Mesendoderm (in vitro differentiated cells): ENCODE measurements around the gene TSSC4.
A peak's percentile ranks its signal among the peaks of the same experiment; 100 is the strongest.

Experiments used
- DNase-seq: peaks from one replicate; pipeline ENCODE4 v3.0.0; 2013
- H2AK5ac ChIP-seq: 2 replicates; pipeline ENCODE4 v1.6.1; 2013; ENCODE audit warnings: low read length, inconsistent platforms
- H2BK120ac ChIP-seq: 2 replicates; pipeline ENCODE4 v1.6.1; 2013; ENCODE audit warnings: low read depth, mild to moderate bottlenecking, low read length, moderate library complexity, mixed read lengths
- H2BK15ac ChIP-seq: replicated peaks from 2 replicates; pipeline ENCODE4 v1.6.1; 2013; ENCODE audit warnings: low read depth, mild to moderate bottlenecking, moderate library complexity
- H2BK5ac ChIP-seq: 2 replicates; pipeline ENCODE4 v1.6.1; 2013; ENCODE audit warnings: low read length, inconsistent platforms
- H3K18ac ChIP-seq: 2 replicates; pipeline ENCODE4 v1.6.1; 2013; ENCODE audit warnings: mild to moderate bottlenecking, low read length, mixed read lengths
- H3K23ac ChIP-seq: one replicate; pipeline ENCODE4 v1.6.1; 2013; ENCODE audit warnings: low read length
- H3K27ac ChIP-seq: 2 replicates; pipeline ENCODE4 v1.5.1; 2013; ENCODE audit warnings: low read depth, mild to moderate bottlenecking, inconsistent platforms, low read length, moderate library complexity
- H3K27me3 ChIP-seq: 2 replicates; pipeline ENCODE4 v1.6.1; 2013; ENCODE audit warnings: low read length, control low read depth, mild to moderate bottlenecking, inconsistent platforms; ENCODE audit not compliant: insufficient read depth, poor library complexity
- H3K36me3 ChIP-seq: 2 replicates; pipeline ENCODE4 v1.6.1; 2013; ENCODE audit warnings: low read length, inconsistent platforms; ENCODE audit not compliant: control insufficient read depth, insufficient read depth
- H3K4ac ChIP-seq: one replicate; pipeline ENCODE4 v1.6.1; 2013; ENCODE audit warnings: low read depth, mild to moderate bottlenecking, low read length, moderate library complexity
- H3K4me1 ChIP-seq: 2 replicates; pipeline ENCODE4 v1.6.1; 2013; ENCODE audit warnings: low read depth, low read length, inconsistent platforms; ENCODE audit not compliant: control insufficient read depth
- H3K4me2 ChIP-seq: 2 replicates; pipeline ENCODE4 v1.6.1; 2013; ENCODE audit warnings: low read length
- H3K4me3 ChIP-seq: 2 replicates; pipeline ENCODE4 v1.5.1; 2013; ENCODE audit warnings: mild to moderate bottlenecking, low read length
- H3K56ac ChIP-seq: one replicate; pipeline ENCODE4 v1.6.1; 2013; ENCODE audit warnings: low read length
- H3K79me1 ChIP-seq: 2 replicates; pipeline ENCODE4 v1.6.1; 2013; ENCODE audit warnings: low read length, inconsistent platforms
- H3K79me2 ChIP-seq: 2 replicates; pipeline ENCODE4 v1.6.1; 2013; ENCODE audit warnings: mild to moderate bottlenecking, low read length; ENCODE audit not compliant: control insufficient read depth, insufficient read depth
- H3K9ac ChIP-seq: 2 replicates; pipeline ENCODE4 v1.6.1; 2013; ENCODE audit warnings: low read length, inconsistent platforms
- H4K5ac ChIP-seq: one replicate; pipeline ENCODE4 v1.6.1; 2013; ENCODE audit warnings: low read length
- H4K8ac ChIP-seq: one replicate; pipeline ENCODE4 v1.6.1; 2013; ENCODE audit warnings: low read depth, mild to moderate bottlenecking, control low read depth, low read length, moderate library complexity
- WGBS: extraction: QIAGEN DNeasy Blood & Tissue Kit; methylation state at CpG from one replicate; pipeline ENCODE4 v1.1.7; 2013; ENCODE audit warnings: low lambda C conversion rate, missing lambda C conversion rate; ENCODE audit not compliant: insufficient coverage; ENCODE audit errors: extremely low coverage; 5-methylcytosine and 5-hydroxymethylcytosine counted together

TSSC4 gene

GRCh38 chr11:2381494-2382128 lies 18.9 kb upstream of the TSSC4 start:
- WGBS = no CpG with 5 or more reads among the region's 11 CpGs
- no peak overlapping the region for H2AK5ac ChIP-seq
- H3K4me1 ChIP-seq = peaks cover 2% of the 10 kb centered on the region
- no peak overlapping the region for H3K18ac ChIP-seq
- no peak overlapping the region for H3K4me3 ChIP-seq
- H3K27me3 ChIP-seq = no peaks in the 10 kb centered on the region
- H2BK15ac ChIP-seq = no peak overlapping the region
- no peak overlapping the region for H3K4me2 ChIP-seq
- no peak overlapping the region for H2BK5ac ChIP-seq
- H3K23ac ChIP-seq = no peak overlapping the region
- no peak overlapping the region for H3K9ac ChIP-seq
- no peak overlapping the region for H3K56ac ChIP-seq
- H3K27ac ChIP-seq = no peak overlapping the region
- H3K36me3 ChIP-seq = no peaks in the 10 kb centered on the region
- no peak overlapping the region for H2BK120ac ChIP-seq
- peaks cover 83% of the 10 kb centered on the region for H3K79me2 ChIP-seq
- H4K8ac ChIP-seq = no peak overlapping the region
- no peak overlapping the region for H4K5ac ChIP-seq
- no peak overlapping the region for H3K4ac ChIP-seq
- no peak for DNase-seq
- H3K79me1 ChIP-seq = peaks cover 26% of the 10 kb centered on the region

GRCh38 chr11:2382129-2382517 lies 18.4 kb upstream of the TSSC4 start:
- H3K4me2 ChIP-seq = no peak overlapping the region
- H3K4me3 ChIP-seq = no peak overlapping the region
- DNase-seq = no peak
- WGBS = no CpG with 5 or more reads among the region's 11 CpGs
- H2BK15ac ChIP-seq = no peak overlapping the region
- H3K4ac ChIP-seq = no peak overlapping the region
- H3K18ac ChIP-seq = no peak overlapping the region
- no peaks in the 10 kb centered on the region for H3K27me3 ChIP-seq
- peaks cover 88% of the 10 kb centered on the region for H3K79me2 ChIP-seq
- H3K4me1 ChIP-seq = peaks cover 2% of the 10 kb centered on the region
- H2BK5ac ChIP-seq = no peak overlapping the region
- no peak overlapping the region for H2AK5ac ChIP-seq
- H4K8ac ChIP-seq = no peak overlapping the region
- H3K36me3 ChIP-seq = no peaks in the 10 kb centered on the region
- no peak overlapping the region for H3K9ac ChIP-seq
- no peak overlapping the region for H3K27ac ChIP-seq
- no peak overlapping the region for H4K5ac ChIP-seq
- H3K56ac ChIP-seq = no peak overlapping the region
- H3K23ac ChIP-seq = no peak overlapping the region
- H2BK120ac ChIP-seq = no peak overlapping the region
- peaks cover 28% of the 10 kb centered on the region for H3K79me1 ChIP-seq

GRCh38 chr11:2382936-2383851 lies 17.4 kb upstream of the TSSC4 start:
- Histone ChIP-seq H4K8ac (no peak overlapping the region), H3K4me1 (peaks cover 2% of the 10 kb centered on the region), H2BK5ac (no peak overlapping the region), H3K9ac (no peak overlapping the region), H3K56ac (no peak overlapping the region), H3K23ac (no peak overlapping the region), H3K36me3 (no peaks in the 10 kb centered on the region), H2BK15ac (no peak overlapping the region), H3K4ac (no peak overlapping the region), H3K79me2 (peaks cover 93% of the 10 kb centered on the region), H3K4me3 (no peak overlapping the region), H3K79me1 (peaks cover 28% of the 10 kb centered on the region), H3K4me2 (no peak overlapping the region), H2AK5ac (no peak overlapping the region), H4K5ac (no peak overlapping the region), H2BK120ac (no peak overlapping the region), H3K27ac (peak overlapping the region; percentile 14), H3K18ac (no peak overlapping the region), H3K27me3 (no peaks in the 10 kb centered on the region)
- DNase-seq = peak; percentile 53
- no CpG with 5 or more reads among the region's 26 CpGs for WGBS

DNA sequence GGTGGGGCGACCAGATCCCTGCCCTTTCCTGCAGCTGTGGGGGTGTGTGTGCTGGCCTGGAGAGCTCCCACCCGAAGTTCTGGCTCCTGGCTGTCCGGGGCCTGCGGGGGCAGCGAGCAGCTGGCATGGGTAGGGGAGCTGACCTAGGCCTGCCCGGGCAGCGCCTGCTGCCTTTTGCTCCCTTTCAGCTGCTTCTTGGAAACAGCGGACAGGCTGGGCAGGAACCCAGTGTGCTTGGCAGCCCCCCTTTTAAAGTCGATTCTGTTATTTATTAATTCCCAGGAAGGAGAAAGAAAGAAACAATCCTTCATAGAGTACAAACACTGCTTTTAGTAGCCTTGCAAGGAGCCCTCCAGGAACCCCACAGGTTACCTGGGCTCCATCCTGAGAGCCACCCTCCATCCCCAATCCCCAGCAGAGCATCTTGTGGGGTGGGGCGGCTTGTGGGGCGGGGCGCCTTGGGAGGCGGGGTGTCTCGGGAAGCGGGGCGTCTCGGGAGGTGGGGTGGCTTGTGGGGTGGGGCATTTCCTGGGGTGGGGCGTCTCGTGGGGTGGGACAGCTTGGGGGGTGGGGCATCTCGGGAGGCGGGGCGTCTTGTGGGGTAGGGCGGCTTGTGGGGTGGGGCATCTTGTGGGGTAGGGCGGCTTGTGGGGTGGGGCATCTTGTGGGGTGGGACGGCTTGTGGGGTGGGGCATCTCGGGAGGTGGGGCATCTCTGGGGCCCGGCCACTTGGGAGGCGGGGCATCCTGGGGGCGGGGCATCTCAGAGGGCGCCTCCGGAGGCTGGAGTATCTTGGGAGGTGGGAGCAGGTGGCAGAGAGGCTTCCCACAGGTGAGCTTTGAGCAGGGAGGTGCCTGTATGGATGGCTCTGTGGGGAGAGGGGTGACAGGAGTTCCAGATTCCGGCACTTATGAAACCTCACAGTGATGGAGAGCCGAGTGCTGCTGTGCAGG lies 16.4 kb upstream of the TSSC4 start:
- Histone ChIP-seq H2BK120ac (no peak overlapping the region), H3K27ac (no peak overlapping the region), H3K79me2 (peaks cover 93% of the 10 kb centered on the region), H3K4me1 (peaks cover 2% of the 10 kb centered on the region), H3K4ac (no peak overlapping the region), H2BK15ac (no peak overlapping the region), H3K79me1 (peaks cover 33% of the 10 kb centered on the region), H4K8ac (no peak overlapping the region), H3K36me3 (no peaks in the 10 kb centered on the region), H3K23ac (no peak overlapping the region), H3K4me2 (no peak overlapping the region), H4K5ac (no peak overlapping the region), H3K9ac (no peak overlapping the region), H3K56ac (no peak overlapping the region), H2AK5ac (no peak overlapping the region), H3K27me3 (no peaks in the 10 kb centered on the region), H3K4me3 (no peak overlapping the region), H3K18ac (no peak overlapping the region), H2BK5ac (no peak overlapping the region)
- DNase-seq = no peak
- WGBS = no CpG with 5 or more reads among the region's 33 CpGs

DNA sequence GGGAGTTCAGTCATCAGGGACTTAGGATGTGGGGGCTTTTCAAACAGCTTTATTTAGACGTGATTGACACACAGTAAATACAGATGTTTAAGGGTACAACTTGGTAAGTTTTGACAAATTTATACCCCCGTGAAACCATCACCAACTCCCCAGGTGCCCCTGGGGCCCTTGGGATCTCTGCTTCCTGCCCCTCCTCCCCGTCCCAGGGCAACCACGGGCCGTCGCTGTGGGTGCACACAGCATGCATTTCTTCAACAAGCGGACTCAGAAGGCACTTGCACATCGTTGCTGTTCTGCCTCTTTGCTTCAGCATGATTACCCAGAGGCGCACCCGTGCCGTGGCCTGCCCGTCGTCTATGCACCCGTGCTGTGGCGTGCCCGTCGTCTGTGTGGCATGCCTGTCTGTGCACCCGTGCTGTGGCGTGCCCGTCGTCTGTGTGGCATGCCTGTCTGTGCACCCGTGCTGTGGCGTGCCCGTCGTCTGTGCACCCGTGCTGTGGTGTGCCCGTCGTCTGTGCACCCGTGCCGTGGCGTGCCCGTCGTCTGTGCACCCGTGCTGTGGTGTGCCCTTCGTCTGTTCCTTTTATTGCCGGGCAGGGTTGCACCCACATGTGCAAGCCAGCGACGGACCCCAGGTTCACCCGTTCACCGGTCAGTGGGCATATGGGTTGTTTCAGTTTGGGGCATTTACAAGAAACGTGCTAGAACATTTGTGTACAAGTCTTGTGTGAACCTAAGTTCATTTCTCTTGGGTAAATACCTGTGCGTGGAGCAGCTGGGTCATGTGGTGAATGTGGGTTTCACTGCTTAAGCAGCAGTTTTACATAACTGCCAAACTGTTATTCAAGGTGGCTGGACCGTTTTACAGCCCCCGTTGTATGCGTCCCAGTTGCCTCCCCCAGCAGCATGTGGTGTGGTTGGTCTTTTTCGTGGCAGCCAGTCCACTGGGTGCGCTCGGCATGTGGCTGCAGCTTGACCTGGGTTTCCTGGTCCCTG lies 15.1 kb upstream of the TSSC4 start:
- Histone ChIP-seq H3K56ac (no peak overlapping the region), H2BK5ac (no peak overlapping the region), H3K4me2 (no peak overlapping the region), H4K5ac (no peak overlapping the region), H3K9ac (no peak overlapping the region), H3K27me3 (no peaks in the 10 kb centered on the region), H3K23ac (no peak overlapping the region), H3K79me1 (peaks cover 32% of the 10 kb centered on the region), H3K4me3 (no peak overlapping the region), H3K18ac (no peak overlapping the region), H2BK15ac (no peak overlapping the region), H3K79me2 (peaks cover 95% of the 10 kb centered on the region), H4K8ac (no peak overlapping the region), H3K36me3 (no peaks in the 10 kb centered on the region), H3K4ac (no peak overlapping the region), H2BK120ac (no peak overlapping the region), H2AK5ac (no peak overlapping the region), H3K4me1 (peaks cover 3% of the 10 kb centered on the region), H3K27ac (no peak overlapping the region)
- no CpG with 5 or more reads among the region's 48 CpGs for WGBS
- no peak for DNase-seq
